WI38 (cell line): Measurements from ENCODE around the gene SLC6A20.

Source experiments
- H3K4me3 ChIP-seq: 2 replicates; pipeline ENCODE4 v1.5.1; 2011; ENCODE audit warnings: low read depth, mild to moderate bottlenecking, control low read depth, low read length
- CTCF ChIP-seq: IDR thresholded peaks from 2 replicates; pipeline ENCODE4 v1.5.1; 2012; ENCODE audit warnings: low read depth, mild to moderate bottlenecking, control low read depth, low read length

SLC6A20 gene

GRCh38 chr3:45705839-45706808 lies 90.2 kb downstream of the SLC6A20 start:
- no peak for TF ChIP-seq CTCF
- H3K4me3 ChIP-seq = no peak overlapping the region
